ENCODE results near the gene OR51I2.

GRCh38 chr11:5505363-5506048 lies 56.4 kb downstream of the OR51I2 start:
- TF ChIP-seq MAX (IDR thresholded peaks at IDR 0.05) (no peak), REST (IDR thresholded peaks at IDR 0.05; ENCODE audit: low read depth) (no peak)
